ACC112 (cell line): ENCODE results near the gene CIB2.

ENCODE experiments used
- H2AFZ ChIP-seq: fragments of 200-600 bp; sonication (generic); one replicate; pipeline ENCODE4 v1.6.0; 2017; ENCODE audit warnings: antibody characterized with exemption, low read length; ENCODE audit not compliant: unreplicated experiment
- H3K27ac ChIP-seq: fragments of 200-600 bp; sonication (generic); 2 replicates; pipeline ENCODE4 v1.5.1; 2014; ENCODE audit warnings: low read depth, mild to moderate bottlenecking, antibody characterized with exemption, low read length, moderate library complexity
- H3K27me3 ChIP-seq: fragments of 200-600 bp; sonication (generic); 2 replicates; pipeline ENCODE4 v1.6.1; 2014; ENCODE audit warnings: mild to moderate bottlenecking, antibody characterized with exemption, low read length, moderate library complexity, mixed read lengths; ENCODE audit not compliant: insufficient read depth
- H3K36me3 ChIP-seq: fragments of 200-600 bp; sonication (generic); 2 replicates; pipeline ENCODE4 v1.6.1; 2016; ENCODE audit warnings: mild to moderate bottlenecking, antibody characterized with exemption, low read length, moderate library complexity, mixed read lengths; ENCODE audit not compliant: insufficient read depth
- H3K4me1 ChIP-seq: fragments of 200-600 bp; sonication (generic); one replicate; pipeline ENCODE4 v1.6.1; 2016; ENCODE audit warnings: low read length, mixed read lengths; ENCODE audit not compliant: insufficient read depth, unreplicated experiment, control insufficient read depth
- H3K4me3 ChIP-seq: fragments of 200-600 bp; sonication (generic); 2 replicates; pipeline ENCODE4 v1.5.1; 2014; ENCODE audit warnings: mild to moderate bottlenecking, low read depth, low read length
- H3K79me2 ChIP-seq: fragments of 200-600 bp; sonication (generic); one replicate; pipeline ENCODE4 v1.6.0; 2016; ENCODE audit warnings: low read length; ENCODE audit not compliant: control insufficient read depth, unreplicated experiment, insufficient read depth

The CIB2 gene

GRCh38 chr15:78105476-78106241, 25.6 kb downstream of the CIB2 start:
- no peaks in the 10 kb centered on the region for H3K79me2 ChIP-seq

GRCh38 chr15:78104566-78105475, 26.4 kb downstream of the CIB2 start:
- H3K36me3 ChIP-seq: no peaks in the 10 kb centered on the region
- peaks cover 6% of the 10 kb centered on the region for H3K4me1 ChIP-seq
- no peaks in the 10 kb centered on the region for H3K79me2 ChIP-seq
- H3K4me3 ChIP-seq: no peak overlapping the region
- no peaks in the 10 kb centered on the region for H3K27me3 ChIP-seq
- H2AFZ ChIP-seq: no peak overlapping the region
- H3K27ac ChIP-seq: no peak overlapping the region

More at GRCh38 chr15:78105476-78106241, 25.6 kb downstream of the CIB2 start:
- Histone ChIP-seq H3K4me1 (peaks cover 6% of the 10 kb centered on the region), H3K27me3 (no peaks in the 10 kb centered on the region), H2AFZ (no peak overlapping the region), H3K4me3 (no peak overlapping the region), H3K27ac (no peak overlapping the region), H3K36me3 (no peaks in the 10 kb centered on the region)

DNA sequence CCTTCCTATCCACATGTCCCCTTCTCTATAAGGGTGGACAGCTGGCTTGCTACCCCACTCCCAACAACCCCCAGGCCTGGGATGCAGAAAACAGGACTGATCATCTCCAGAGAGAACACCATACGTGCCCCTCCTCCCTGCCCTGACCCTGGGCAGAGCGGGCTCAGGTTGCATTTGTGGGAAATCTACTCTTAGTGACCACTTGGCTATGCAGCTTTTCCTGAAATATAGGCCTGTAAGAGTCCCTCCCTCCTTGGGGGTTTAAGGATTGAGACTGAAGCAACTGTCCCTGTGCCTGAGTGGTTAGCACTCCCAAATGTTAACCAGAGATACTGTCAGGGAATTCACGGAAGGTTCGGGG, 27.1 kb downstream of the CIB2 start:
- H3K4me1 ChIP-seq: peaks cover 6% of the 10 kb centered on the region
- H3K27me3 ChIP-seq: no peaks in the 10 kb centered on the region
- no peaks in the 10 kb centered on the region for H3K79me2 ChIP-seq
- H3K4me3 ChIP-seq: no peak overlapping the region
- H2AFZ ChIP-seq: no peak overlapping the region
- H3K27ac ChIP-seq: no peak overlapping the region
- no peaks in the 10 kb centered on the region for H3K36me3 ChIP-seq

DNA sequence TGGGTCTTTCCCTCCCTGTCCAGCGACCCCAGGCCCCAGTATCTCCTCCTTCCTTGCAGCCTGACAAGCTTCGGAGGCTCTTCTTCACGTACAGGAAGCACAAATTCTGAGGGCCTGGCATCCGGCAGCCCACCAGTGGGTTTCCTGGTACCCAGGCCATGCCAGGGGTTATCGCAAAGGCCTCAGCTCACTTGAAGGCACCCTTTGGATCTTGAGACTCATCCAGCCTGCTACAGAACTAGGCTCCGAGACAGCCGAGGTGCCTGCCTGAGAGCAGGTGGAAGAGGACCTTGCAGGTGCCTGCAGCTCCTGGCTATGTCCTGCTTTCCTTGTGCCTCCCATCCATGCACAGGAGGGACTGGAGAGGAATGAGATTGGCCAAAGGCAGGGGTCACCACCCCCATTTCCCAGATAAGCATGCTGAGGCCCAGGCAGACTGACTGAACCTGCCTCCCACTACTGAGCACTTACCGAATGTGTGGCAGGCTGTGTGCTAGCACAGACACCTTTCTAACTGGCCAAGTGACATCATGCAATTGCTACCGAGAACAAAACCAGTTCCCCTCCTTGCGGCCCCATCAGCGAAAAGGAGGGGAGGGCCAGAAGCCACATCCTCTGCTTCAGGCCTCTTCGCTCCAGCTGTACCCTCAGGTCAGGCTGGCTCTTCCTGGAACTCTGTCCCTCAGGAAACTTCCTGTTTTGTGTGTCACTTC, 27.7 kb downstream of the CIB2 start:
- Histone ChIP-seq H2AFZ (no peak overlapping the region), H3K79me2 (no peaks in the 10 kb centered on the region), H3K27ac (no peak overlapping the region)

DNA sequence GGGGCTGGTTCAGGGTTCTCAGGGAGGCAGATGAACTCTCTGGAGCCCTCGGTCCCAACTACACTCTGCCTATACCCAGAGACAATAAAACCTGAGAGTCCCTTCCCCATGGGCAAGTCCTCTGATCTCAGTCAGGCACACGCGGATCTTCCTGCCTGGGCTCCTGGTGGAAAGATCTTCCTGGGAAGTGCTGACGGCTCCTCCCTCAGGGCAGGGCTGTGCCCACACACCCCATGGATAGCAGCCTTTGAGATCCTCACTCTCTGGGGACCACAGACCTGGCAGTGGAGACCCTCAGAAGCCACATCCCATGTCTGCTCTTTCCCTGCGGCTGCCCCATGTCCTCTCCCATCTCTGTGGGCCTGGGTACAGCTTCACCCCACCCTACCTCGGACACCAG, 28.5 kb downstream of the CIB2 start:
- no peaks in the 10 kb centered on the region for H3K79me2 ChIP-seq
- H3K27me3 ChIP-seq: no peaks in the 10 kb centered on the region
- no peak overlapping the region for H3K4me3 ChIP-seq
- H3K27ac ChIP-seq: no peak overlapping the region
- H3K36me3 ChIP-seq: no peaks in the 10 kb centered on the region
- peaks cover 6% of the 10 kb centered on the region for H3K4me1 ChIP-seq
- H2AFZ ChIP-seq: no peak overlapping the region

More for the DNA sequence above, 27.7 kb downstream of the CIB2 start:
- H3K4me3 ChIP-seq: no peak overlapping the region
- H3K27me3 ChIP-seq: no peaks in the 10 kb centered on the region
- peaks cover 6% of the 10 kb centered on the region for H3K4me1 ChIP-seq
- H3K36me3 ChIP-seq: no peaks in the 10 kb centered on the region

- no peak overlapping the region for H3K4me3 ChIP-seq
- no peaks in the 10 kb centered on the region for H3K27me3 ChIP-seq
- no peak overlapping the region for H2AFZ ChIP-seq
- no peak overlapping the region for H3K27ac ChIP-seq
- no peaks in the 10 kb centered on the region for H3K36me3 ChIP-seq
- peaks cover 6% of the 10 kb centered on the region for H3K4me1 ChIP-seq
- H3K79me2 ChIP-seq: no peaks in the 10 kb centered on the region
Measured at GRCh38 chr15:78102211-78102610, 29.0 kb downstream of the CIB2 start.

- Histone ChIP-seq H3K4me1 (peaks cover 6% of the 10 kb centered on the region), H3K27ac (no peak overlapping the region), H3K27me3 (no peaks in the 10 kb centered on the region), H3K36me3 (no peaks in the 10 kb centered on the region), H2AFZ (no peak overlapping the region), H3K79me2 (no peaks in the 10 kb centered on the region), H3K4me3 (no peak overlapping the region)
Measured at GRCh38 chr15:78101423-78102105, 29.7 kb downstream of the CIB2 start.

GRCh38 chr15:78100886-78101285, 30.4 kb downstream of the CIB2 start:
- Histone ChIP-seq H3K27ac (no peak overlapping the region), H3K79me2 (no peaks in the 10 kb centered on the region), H2AFZ (no peak overlapping the region)

GRCh38 chr15:78098131-78098755, 33.0 kb downstream of the CIB2 start:
- Histone ChIP-seq H3K4me3 (no peak overlapping the region), H3K4me1 (no peaks in the 10 kb centered on the region), H3K27me3 (no peaks in the 10 kb centered on the region), H2AFZ (no peak overlapping the region), H3K36me3 (no peaks in the 10 kb centered on the region), H3K27ac (no peak overlapping the region), H3K79me2 (no peaks in the 10 kb centered on the region)

More at GRCh38 chr15:78100886-78101285, 30.4 kb downstream of the CIB2 start:
- no peak overlapping the region for H3K4me3 ChIP-seq
- no peaks in the 10 kb centered on the region for H3K27me3 ChIP-seq
- H3K36me3 ChIP-seq: no peaks in the 10 kb centered on the region
- peaks cover 3% of the 10 kb centered on the region for H3K4me1 ChIP-seq

DNA sequence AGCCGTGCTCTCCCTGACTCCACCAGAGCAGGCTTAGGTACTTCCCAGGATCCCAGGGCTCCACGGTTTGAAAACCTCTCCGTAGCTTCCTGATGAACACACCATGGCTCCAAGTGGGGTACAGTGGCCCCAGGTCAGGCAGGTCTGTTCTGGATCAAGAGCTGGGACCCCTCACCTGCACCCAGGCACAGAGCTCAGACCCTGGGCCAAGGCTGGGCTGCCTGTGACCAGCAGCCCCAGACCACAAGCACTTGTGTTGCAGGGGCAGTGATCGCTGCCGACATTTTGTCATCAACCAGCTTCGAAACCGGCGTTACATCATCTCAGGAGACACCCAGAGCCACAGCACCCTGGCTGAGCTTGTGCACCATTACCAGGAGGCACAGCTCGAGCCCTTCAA, 33.6 kb downstream of the CIB2 start:
- Histone ChIP-seq H3K4me3 (no peak overlapping the region), H3K27me3 (no peaks in the 10 kb centered on the region), H3K79me2 (no peaks in the 10 kb centered on the region), H3K36me3 (no peaks in the 10 kb centered on the region), H3K4me1 (no peaks in the 10 kb centered on the region), H2AFZ (no peak overlapping the region), H3K27ac (no peak overlapping the region)
